Stomach (tissue), 9 donors: ENCODE results near the gene CRY2. TPM values are rescaled to one million over a fixed set of nuclear protein-coding genes. Genes with fewer than 3 reads are reported as not detected.
"Not testable (repeated sequence)": the region's sequence is repeated elsewhere in the genome, so short reads cannot be mapped to it uniquely, and the experiment has no call there.

Source experiments
- DNase-seq, 2 donors: peaks; one replicate each; pipeline versions ENCODE4 v3.0.0 to v3.0.0-alpha.2; 2013 to 2019
- H3K27ac ChIP-seq, 5 donors: fragments of 200-600 bp in 4 of 5; sonication (generic) in 4 of 5; one replicate each; pipeline ENCODE4 v1.5.1; 2013 to 2019; ENCODE audit warnings: mild to moderate bottlenecking in 1 of 5, moderate library complexity in 1 of 5
- H3K27me3 ChIP-seq, 3 donors: fragments of 200-600 bp; sonication (generic); one replicate each; pipeline ENCODE4 v1.5.1; 2017 to 2019; ENCODE audit warnings: mixed run types in 1 of 3
- H3K36me3 ChIP-seq, 4 donors: fragments of 200-600 bp; sonication (generic); 1 replicate in 3 of 4; 2 replicates in 1 of 4; pipeline ENCODE4 v1.5.1; 2016 to 2019
- H3K4me1 ChIP-seq, 4 donors: fragments of 200-600 bp; sonication (generic); one replicate each; pipeline ENCODE4 v1.5.1; 2016 to 2019
- H3K4me3 ChIP-seq, 4 donors: fragments of 200-600 bp; sonication (generic) in 3 of 4; one replicate each; pipeline ENCODE4 v1.5.1; 2016 to 2019; ENCODE audit warnings: mild to moderate bottlenecking in 1 of 4
- H3K9me3 ChIP-seq, 4 donors: fragments of 200-600 bp; sonication (generic); one replicate each; pipeline ENCODE4 v1.5.1; 2016 to 2019
- CTCF ChIP-seq, 7 experiments: fragments of 450-650 bp in 4 of 7; fragments of 200-600 bp in 3 of 7; sonication (generic) in 3 of 7; IDR thresholded peaks; one replicate each; pipeline ENCODE4 v1.5.1; 2016 to 2019; ENCODE audit warnings: antibody characterized with exemption in 7 of 7, control low read depth in 2 of 7, mild to moderate bottlenecking in 1 of 7
- EP300 ChIP-seq: sonication (generic); formaldehyde crosslinking; IDR thresholded peaks from one replicate; pipeline ENCODE4 v1.6.1; 2017; ENCODE audit warnings: antibody characterized with exemption
- POLR2A ChIP-seq, 4 donors: fragments of 450-650 bp; IDR thresholded peaks; one replicate each; pipeline ENCODE4 v1.6.1; 2016; ENCODE audit warnings: antibody characterized with exemption in 4 of 4, control low read depth in 2 of 4, mild to moderate bottlenecking in 1 of 4, moderate library complexity in 1 of 4
- POLR2AphosphoS5 ChIP-seq, 3 donors: sonication (generic); formaldehyde crosslinking; IDR thresholded peaks; one replicate each; pipeline ENCODE4 v1.6.1; 2016; ENCODE audit warnings: antibody characterized with exemption in 3 of 3
- WGBS, 5 donors: extraction: QIAGEN DNeasy Blood & Tissue Kit in 3 of 5; methylation state at CpG; one replicate each; pipeline versions ENCODE4 v1.1.5 to v1.1.7; 2013 to 2018; 5-methylcytosine and 5-hydroxymethylcytosine counted together
- intact Hi-C: fragments of 100-400 bp; cut with DNase I; formaldehyde crosslinking; loops from one replicate; pipeline ENCODE4 v1.15.1; 2023; ENCODE audit warnings: low total_unique reads
- polyA plus RNA-seq, 3 donors: library from polyadenylated mRNA; stranded (reverse); fragments of 200-250 nt; gene quantifications; one replicate each; pipeline ENCODE4 v1.2.3, GENCODE V29; 2013
- total RNA-seq, 5 donors: library from RNA; depleted of rRNA; stranded (reverse); fragments of >200 nt; gene quantifications; one replicate each; pipeline versions ENCODE4 v1.1.0 to v1.2.3, GENCODE V29; 2014 to 2016
- donor health status: healthy with polysubstance abuse.
- donor health status: Bipolar disorder and iron deficiency.
- donor health status: healthy.

Gene CRY2
- total and polyA plus RNA-seq, 8 donors = 8.2 to 45.9 (median 27.2) TPM

GRCh38 chr11:45896422-45896984 lies 49.2 kb downstream of the CRY2 start:
- WGBS, 5 donors = 8 to 35% (median 19%) methylated on average over 12 to 19 of the region's 19 CpGs
- intact Hi-C loops = no loop called here
- Histone ChIP-seq H3K4me1 (peaks cover 21 to 34% (median 25%) of the 10 kb centered on the region in 4 donors), H3K27ac (no peak overlapping the region), H3K9me3 (no peaks in the 10 kb centered on the region), H3K27me3 (peaks cover 0 to 69% (median 13%) of the 10 kb centered on the region in 3 donors), H3K36me3 (no peaks in the 10 kb centered on the region), H3K4me3 (no peak overlapping the region)
- DNase-seq = peak in 1 of 2 donors; percentile 82
- TF ChIP-seq POLR2A (IDR thresholded peaks at IDR 0.05) = no peak

- TF ChIP-seq CTCF (IDR thresholded peaks at IDR 0.05) (no peak), POLR2AphosphoS5 (IDR thresholded peaks at IDR 0.05) (no peak), POLR2A (IDR thresholded peaks at IDR 0.05) (no peak), EP300 (no peak)
- Histone ChIP-seq H3K9me3 (no peaks in the 10 kb centered on the region), H3K27ac (no peak overlapping the region), H3K4me1 (peaks cover 21 to 36% (median 27%) of the 10 kb centered on the region in 4 donors), H3K27me3 (peaks cover 0 to 69% (median 13%) of the 10 kb centered on the region in 3 donors), H3K36me3 (peaks cover 0 to 6% (median 4%) of the 10 kb centered on the region in 4 donors), H3K4me3 (no peak overlapping the region)
- 87 to 98% (median 90%) methylated on average over 5 to 6 of the region's 6 CpGs for WGBS, 5 donors
- DNase-seq = no peak
- intact Hi-C loops = no loop called here
Measured at GRCh38 chr11:45897556-45897955, 50.3 kb downstream of the CRY2 start.

GRCh38 chr11:45899086-45899447 lies 51.8 kb downstream of the CRY2 start:
- no peaks in the 10 kb centered on the region for H3K9me3 ChIP-seq
- H3K36me3 ChIP-seq = peaks cover 0 to 21% (median 18%) of the 10 kb centered on the region in 4 donors
- peaks cover 21 to 36% (median 27%) of the 10 kb centered on the region in 4 donors for H3K4me1 ChIP-seq
- H3K27ac ChIP-seq = peak overlapping the region in 4 of 5 donors; percentile 56 to 82 (median 72)
- intact Hi-C loops = no loop called here
- peak overlapping the region in 3 of 4 donors; percentile 46 to 63 (median 55) for H3K4me3 ChIP-seq
- H3K27me3 ChIP-seq = peaks cover 0 to 60% (median 13%) of the 10 kb centered on the region in 3 donors
- no peak for TF ChIP-seq POLR2AphosphoS5 (IDR thresholded peaks at IDR 0.05)
- TF ChIP-seq EP300 = no peak
- no peak for TF ChIP-seq POLR2A (IDR thresholded peaks at IDR 0.05)
- TF ChIP-seq CTCF (IDR thresholded peaks at IDR 0.05) = no peak
- WGBS, 5 donors = 12 to 21% (median 12%) methylated on average over 3 of the region's 3 CpGs; no CpG with 5 or more reads in 2 of the 5 donors
- DNase-seq = no peak

GRCh38 chr11:45899448-45900174 lies 52.3 kb downstream of the CRY2 start:
- Histone ChIP-seq H3K9me3 (no peaks in the 10 kb centered on the region), H3K27me3 (peaks cover 0 to 55% (median 13%) of the 10 kb centered on the region in 3 donors), H3K4me1 (peaks cover 21 to 41% (median 27%) of the 10 kb centered on the region in 4 donors), H3K36me3 (peaks cover 0 to 26% (median 23%) of the 10 kb centered on the region in 4 donors), H3K4me3 (peak overlapping the region; percentile 46 to 63 (median 58)), H3K27ac (peak overlapping the region; percentile 54 to 82 (median 70))
- WGBS, 5 donors = 1% methylated on average over 36 to 62 of the region's 62 CpGs
- DNase-seq = peak; percentile 79 to 96
- intact Hi-C loops = no loop called here
- no peak for TF ChIP-seq CTCF (IDR thresholded peaks at IDR 0.05)
- TF ChIP-seq POLR2A (IDR thresholded peaks at IDR 0.05) = no peak
- no peak for TF ChIP-seq EP300
- TF ChIP-seq POLR2AphosphoS5 (IDR thresholded peaks at IDR 0.05) = peak in 1 of 3 donors; percentile 27

GRCh38 chr11:45900175-45900800 lies 53.0 kb downstream of the CRY2 start:
- Histone ChIP-seq H3K36me3 (peaks cover 0 to 33% (median 26%) of the 10 kb centered on the region in 4 donors), H3K4me3 (peak overlapping the region; percentile 46 to 63 (median 58)), H3K4me1 (peaks cover 21 to 41% (median 27%) of the 10 kb centered on the region in 4 donors), H3K27ac (peak overlapping the region in 4 of 5 donors; percentile 17 to 82 (median 72)), H3K27me3 (peaks cover 0 to 50% (median 13%) of the 10 kb centered on the region in 3 donors)
- peak in 1 of 2 donors; percentile 55 for DNase-seq
- intact Hi-C loops, H3K9me3 ChIP-seq: not testable (repeated sequence)
- 2 to 12% (median 3%) methylated on average over 14 to 38 of the region's 59 CpGs for WGBS, 5 donors
